ENCODE data around the gene LAMTOR3.

The LAMTOR3 gene

DNA sequence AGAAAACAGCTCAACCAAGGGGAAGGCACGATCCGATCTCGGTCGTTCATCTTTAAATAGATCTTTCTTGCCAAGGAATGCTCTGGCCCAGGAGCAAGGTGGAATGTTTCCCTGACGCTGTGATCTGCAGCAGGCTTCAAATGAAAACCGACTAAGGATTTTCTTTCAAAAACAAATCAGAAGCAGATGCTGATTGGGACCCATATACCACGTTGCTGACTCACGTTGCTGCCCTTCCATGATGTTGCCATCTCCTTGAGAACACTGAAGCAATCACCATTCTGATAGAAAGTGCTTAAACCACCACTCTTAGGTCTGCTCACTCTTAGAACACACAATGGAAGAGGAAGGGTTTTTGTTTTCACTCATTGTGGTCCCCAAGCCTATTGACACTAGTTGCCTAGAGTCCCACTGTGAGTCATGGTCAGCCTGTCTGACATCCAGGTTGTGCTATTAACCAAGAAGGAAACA lies 26.1 kb downstream of the LAMTOR3 start:
- TF ChIP-seq ZFX (IDR thresholded peaks at IDR 0.05; ENCODE audit: borderline replicate concordance) = no peak
- no peak for TF ChIP-seq CTCF (IDR thresholded peaks at IDR 0.05)
- H3K27ac ChIP-seq = no peak overlapping the region

GRCh38 chr4:99863804-99864203 lies 30.4 kb downstream of the LAMTOR3 start:
- no peak for TF ChIP-seq ZFX (IDR thresholded peaks at IDR 0.05; ENCODE audit: borderline replicate concordance)
- no peak for TF ChIP-seq CTCF (IDR thresholded peaks at IDR 0.05)

DNA sequence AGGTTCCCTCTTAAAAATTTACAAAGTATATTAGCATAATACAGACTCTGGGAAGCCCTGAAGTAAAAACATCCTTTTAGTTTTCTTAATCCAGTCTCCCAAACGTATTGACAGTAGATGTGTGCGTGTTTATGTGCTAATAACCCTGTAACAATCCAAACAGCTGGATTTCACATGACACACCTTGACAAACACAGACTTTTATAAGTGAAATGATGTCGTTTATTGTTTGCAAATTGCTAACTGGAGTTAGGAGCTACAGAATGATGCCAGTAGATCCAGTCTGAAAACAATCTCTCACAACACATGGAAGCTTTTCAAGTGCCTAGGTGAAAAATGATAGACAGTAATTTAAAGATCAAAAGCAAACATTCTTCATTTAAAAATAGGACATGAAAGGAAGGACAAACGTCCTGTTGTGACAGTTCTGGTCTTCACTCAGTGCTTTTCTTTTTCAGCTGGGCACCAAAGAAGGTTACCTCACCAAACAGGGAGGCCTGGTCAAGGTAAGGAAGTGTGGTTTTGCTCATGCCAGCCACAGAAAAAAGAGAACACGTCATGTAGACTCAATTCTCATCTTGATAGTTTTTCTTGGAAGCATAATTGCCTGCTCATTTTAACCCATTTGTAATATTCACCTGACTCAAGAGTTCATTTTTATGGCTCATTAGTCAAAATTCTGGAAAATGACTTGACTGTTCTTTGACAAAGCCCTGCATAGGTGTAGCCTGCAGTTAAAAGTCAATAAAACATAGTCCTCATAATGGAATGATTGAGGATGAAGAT lies 32.9 kb downstream of the LAMTOR3 start:
- TF ChIP-seq CTCF (IDR thresholded peaks at IDR 0.05) = no peak
- no peak for TF ChIP-seq ZFX (IDR thresholded peaks at IDR 0.05; ENCODE audit: borderline replicate concordance)
- H3K27ac ChIP-seq = no peak overlapping the region

More at GRCh38 chr4:99863804-99864203, 30.4 kb downstream of the LAMTOR3 start:
- no peak overlapping the region for H3K27ac ChIP-seq

DNA sequence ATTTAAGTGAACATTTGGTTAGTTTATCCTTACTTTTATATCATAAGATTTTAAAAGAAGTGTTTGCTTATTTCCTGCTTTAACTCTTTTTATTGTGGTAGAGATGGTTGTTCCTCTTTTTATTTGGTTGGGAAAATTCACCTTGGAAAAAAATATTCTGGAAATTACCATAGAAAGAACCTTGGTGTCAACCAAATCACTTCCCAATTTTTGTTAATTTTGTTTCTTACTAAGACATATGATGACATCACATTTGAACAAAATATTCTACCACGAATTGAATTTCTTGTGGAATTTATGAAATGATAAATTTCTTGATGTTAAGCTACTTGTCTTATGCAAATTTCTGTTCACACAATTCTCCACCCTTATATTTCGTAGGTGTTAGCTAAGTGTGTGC lies 33.7 kb downstream of the LAMTOR3 start:
- H3K27ac ChIP-seq = no peak overlapping the region
- TF ChIP-seq ZFX (IDR thresholded peaks at IDR 0.05; ENCODE audit: borderline replicate concordance) (no peak), CTCF (IDR thresholded peaks at IDR 0.05) (no peak)

GRCh38 chr4:99859618-99860017 lies 34.6 kb downstream of the LAMTOR3 start:
- no peak overlapping the region for H3K27ac ChIP-seq

DNA sequence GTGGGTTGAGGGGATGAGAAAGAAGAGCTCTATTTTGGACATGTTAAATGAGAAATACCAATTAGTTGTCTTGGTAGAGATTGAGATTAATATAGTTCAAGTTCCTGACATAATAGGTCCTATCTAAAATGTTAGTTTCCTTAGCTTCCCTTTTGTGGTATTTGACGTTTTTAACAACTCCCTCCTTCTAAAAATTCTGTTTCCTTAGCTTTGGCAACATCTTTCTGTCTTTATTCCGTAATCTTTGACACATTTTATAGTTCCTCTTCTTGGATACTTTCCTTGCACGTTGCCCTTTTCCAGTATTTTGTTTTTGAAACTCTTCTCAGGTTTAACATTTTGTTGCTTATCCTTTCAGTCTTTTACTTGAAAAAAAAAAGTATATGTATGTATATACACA lies 36.9 kb downstream of the LAMTOR3 start:
- no peak for TF ChIP-seq ZFX (IDR thresholded peaks at IDR 0.05; ENCODE audit: borderline replicate concordance)
- TF ChIP-seq CTCF (IDR thresholded peaks at IDR 0.05) = no peak
- no peak overlapping the region for H3K27ac ChIP-seq

More at GRCh38 chr4:99859618-99860017, 34.6 kb downstream of the LAMTOR3 start:
- TF ChIP-seq CTCF (IDR thresholded peaks at IDR 0.05) = no peak

DNA sequence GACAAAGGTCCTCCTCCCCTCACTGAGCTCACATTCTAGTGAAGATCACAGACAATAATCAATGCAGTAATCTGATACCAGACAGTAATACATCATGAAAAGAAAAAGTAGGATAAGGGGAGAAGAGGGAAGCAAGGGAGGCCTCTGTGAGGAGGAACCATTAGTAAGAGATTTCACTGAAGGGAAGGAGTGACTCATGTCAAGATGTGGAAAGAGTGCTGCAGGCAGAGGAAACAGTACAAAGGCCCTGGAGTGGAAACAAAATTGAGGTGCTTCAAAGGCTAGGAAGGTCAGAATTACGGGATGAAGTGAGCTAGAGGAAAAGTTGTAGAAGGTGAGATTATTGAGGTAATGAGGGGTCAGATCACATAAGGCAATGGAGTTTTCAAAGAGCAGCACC lies 38.1 kb downstream of the LAMTOR3 start:
- TF ChIP-seq ZFX (IDR thresholded peaks at IDR 0.05; ENCODE audit: borderline replicate concordance) = no peak
- no peak for TF ChIP-seq CTCF (IDR thresholded peaks at IDR 0.05)
- no peak overlapping the region for H3K27ac ChIP-seq
